Spleen (tissue), 11 donors: ENCODE results near the gene NKD1. TPM values are rescaled to one million over a fixed set of nuclear protein-coding genes. Genes with fewer than 3 reads are reported as not detected.

Source experiments
- DNase-seq: peaks from one replicate; pipeline ENCODE4 v3.0.0-alpha.2; 2020
- H3K27ac ChIP-seq, 8 donors: fragments of 200-600 bp; sonication (generic) in 7 of 8; 1 replicate in 4 of 8; 2 replicates in 4 of 8; pipeline versions ENCODE4 v1.5.0 to v1.8.0; 2016 to 2021; ENCODE audit warnings: inconsistent platforms in 4 of 8, mild to moderate bottlenecking in 4 of 8, moderate library complexity in 1 of 8
- H3K27me3 ChIP-seq, 7 donors: fragments of 200-600 bp; sonication (generic) in 6 of 7; replicated peaks in 1 of 7; 1 replicate in 4 of 7; 2 replicates in 3 of 7; pipeline versions ENCODE4 v1.5.0 to v1.8.0; 2016 to 2021; ENCODE audit warnings: inconsistent platforms in 3 of 7, mild to moderate bottlenecking in 1 of 7
- H3K36me3 ChIP-seq, 6 donors: fragments of 200-600 bp; sonication (generic) in 5 of 6; 1 replicate in 4 of 6; 2 replicates in 2 of 6; pipeline versions ENCODE4 v1.5.0 to v1.8.0; 2016 to 2021; ENCODE audit warnings: inconsistent platforms in 2 of 6
- H3K4me1 ChIP-seq, 6 donors: fragments of 200-600 bp; sonication (generic) in 5 of 6; 1 replicate in 3 of 6; 2 replicates in 3 of 6; pipeline versions ENCODE4 v1.5.0 to v1.8.0; 2016 to 2021; ENCODE audit warnings: inconsistent platforms in 3 of 6
- H3K4me3 ChIP-seq, 8 donors: fragments of 200-600 bp; sonication (generic) in 7 of 8; 1 replicate in 4 of 8; 2 replicates in 4 of 8; pipeline versions ENCODE4 v1.5.0 to v1.8.0; 2016 to 2021; ENCODE audit warnings: inconsistent platforms in 4 of 8, mild to moderate bottlenecking in 4 of 8, moderate library complexity in 2 of 8
- H3K9me3 ChIP-seq, 8 donors: fragments of 200-600 bp; sonication (generic) in 7 of 8; 1 replicate in 4 of 8; 2 replicates in 4 of 8; pipeline versions ENCODE4 v1.5.0 to v1.8.0; 2016 to 2021; ENCODE audit warnings: inconsistent platforms in 4 of 8
- POLR2A ChIP-seq, 3 donors: fragments of 450-650 bp; IDR thresholded peaks; one replicate each; pipeline ENCODE4 v1.5.1; 2017; ENCODE audit warnings: antibody characterized with exemption in 3 of 3, mild to moderate bottlenecking in 1 of 3
- POLR2AphosphoS5 ChIP-seq, 3 donors: sonication (generic); formaldehyde crosslinking; IDR thresholded peaks; one replicate each; pipeline ENCODE4 v1.5.1; 2017; ENCODE audit warnings: antibody characterized with exemption in 3 of 3
- WGBS, 5 donors: extraction: QIAGEN DNeasy Blood & Tissue Kit in 3 of 5; methylation state at CpG; one replicate each; pipeline versions ENCODE4 v1.1.5 to v1.1.7; 2013 to 2018; 5-methylcytosine and 5-hydroxymethylcytosine counted together
- intact Hi-C: fragments of 100-400 bp; cut with DNase I; formaldehyde crosslinking; loops from one replicate; pipeline ENCODE4 v1.15.0; 2023; ENCODE audit warnings: low total_unique reads
- polyA plus RNA-seq, 3 donors: library from polyadenylated mRNA; stranded (reverse); fragments of 200-250 nt; gene quantifications; one replicate each; pipeline ENCODE4 v1.2.1, GENCODE V29; 2013
- total RNA-seq, 7 donors: library from RNA; depleted of rRNA in 3 of 7; stranded (reverse); fragments of >200 nt in 3 of 7; fragmentation: NEBNext Ultra II Directional in 4 of 7; extraction: Animal tissue kit (Norgen Biotek cat#: 25700) in 4 of 7; gene quantifications; one replicate each; pipeline versions ENCODE4 v1.1.0 to v1.2.1, GENCODE V29; 2016 to 2021
- TF ChIP-seq, protein P1 (sequence below), 11 experiments: fragments of 200-600 bp in 7 of 11; fragments of 450-650 bp in 4 of 11; sonication (generic) in 4 of 11; IDR thresholded peaks in 8 of 11; conservative IDR thresholded peaks in 3 of 11; 1 replicate in 7 of 11; 2 replicates in 4 of 11; pipeline versions ENCODE4 v1.4.0 to v1.8.0; 2016 to 2021; ENCODE audit warnings: antibody characterized with exemption in 11 of 11, inconsistent platforms in 4 of 11, mild to moderate bottlenecking in 1 of 11
- donor health status: healthy with polysubstance abuse.
- donor health status: DM: no; HTN: no; CAD: no; lungs with moderate emphysema.
- donor health status: DM: no; HTN: no; CAD: no.
- donor health status: Bipolar disorder and iron deficiency.
- donor health status: healthy.
- donor health status: DM: no; HTN: no; CAD: no.
- donor health status: DM: yes; HTN: yes; CAD: no.

The NKD1 gene
- total and polyA plus RNA-seq, 10 donors = 0.11 to 15.2 (median 3.6) TPM

DNA sequence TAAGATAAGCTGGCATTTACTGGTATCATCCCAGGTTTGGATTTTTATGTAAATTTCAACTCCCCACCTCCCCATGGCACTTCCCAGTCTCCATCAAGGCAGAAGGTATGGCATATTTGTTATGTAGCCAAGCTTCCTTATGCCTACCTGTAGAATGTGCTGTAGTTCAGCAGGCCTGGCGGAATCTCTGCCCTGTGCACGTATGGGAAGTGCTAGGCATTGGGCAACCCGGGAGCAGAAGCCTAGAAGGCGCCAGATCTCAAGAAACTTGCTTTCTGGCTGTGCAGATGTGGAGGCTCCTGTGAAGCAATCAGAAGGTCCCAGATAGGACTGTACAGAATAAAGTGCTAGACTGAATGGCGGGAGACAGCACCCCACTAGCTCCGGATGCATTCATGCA lies 68.2 kb downstream of the NKD1 start:
- Histone ChIP-seq H3K4me3 (no peak overlapping the region), H3K36me3 (no peaks in the 10 kb centered on the region), H3K27ac (no peak overlapping the region), H3K9me3 (no peaks in the 10 kb centered on the region), H3K4me1 (peaks cover 0 to 32% (median 11%) of the 10 kb centered on the region in 6 donors), H3K27me3 (no peaks in the 10 kb centered on the region)
- DNase-seq = no peak
- 63 to 88% (median 81%) methylated on average over 6 of the region's 6 CpGs for WGBS, 5 donors
- TF ChIP-seq, protein P1, sequence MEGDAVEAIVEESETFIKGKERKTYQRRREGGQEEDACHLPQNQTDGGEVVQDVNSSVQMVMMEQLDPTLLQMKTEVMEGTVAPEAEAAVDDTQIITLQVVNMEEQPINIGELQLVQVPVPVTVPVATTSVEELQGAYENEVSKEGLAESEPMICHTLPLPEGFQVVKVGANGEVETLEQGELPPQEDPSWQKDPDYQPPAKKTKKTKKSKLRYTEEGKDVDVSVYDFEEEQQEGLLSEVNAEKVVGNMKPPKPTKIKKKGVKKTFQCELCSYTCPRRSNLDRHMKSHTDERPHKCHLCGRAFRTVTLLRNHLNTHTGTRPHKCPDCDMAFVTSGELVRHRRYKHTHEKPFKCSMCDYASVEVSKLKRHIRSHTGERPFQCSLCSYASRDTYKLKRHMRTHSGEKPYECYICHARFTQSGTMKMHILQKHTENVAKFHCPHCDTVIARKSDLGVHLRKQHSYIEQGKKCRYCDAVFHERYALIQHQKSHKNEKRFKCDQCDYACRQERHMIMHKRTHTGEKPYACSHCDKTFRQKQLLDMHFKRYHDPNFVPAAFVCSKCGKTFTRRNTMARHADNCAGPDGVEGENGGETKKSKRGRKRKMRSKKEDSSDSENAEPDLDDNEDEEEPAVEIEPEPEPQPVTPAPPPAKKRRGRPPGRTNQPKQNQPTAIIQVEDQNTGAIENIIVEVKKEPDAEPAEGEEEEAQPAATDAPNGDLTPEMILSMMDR (IDR thresholded peaks at IDR 0.05 in 8 of 11, conservative IDR thresholded peaks at IDR 0.05 in 3 of 11) = no peak
- TF ChIP-seq POLR2A (IDR thresholded peaks at IDR 0.05) (no peak), POLR2AphosphoS5 (IDR thresholded peaks at IDR 0.05) (no peak)
- intact Hi-C loops = no loop called here

- Histone ChIP-seq H3K36me3 (no peaks in the 10 kb centered on the region), H3K4me3 (no peak overlapping the region), H3K9me3 (no peaks in the 10 kb centered on the region), H3K27ac (no peak overlapping the region), H3K27me3 (no peaks in the 10 kb centered on the region), H3K4me1 (peaks cover 0 to 26% (median 10%) of the 10 kb centered on the region in 6 donors)
- DNase-seq = no peak
- no peak for TF ChIP-seq POLR2A (IDR thresholded peaks at IDR 0.05)
- TF ChIP-seq POLR2AphosphoS5 (IDR thresholded peaks at IDR 0.05) = no peak
- TF ChIP-seq, protein P1 (IDR thresholded peaks at IDR 0.05 in 8 of 11, conservative IDR thresholded peaks at IDR 0.05 in 3 of 11) = no peak
- intact Hi-C loops = no loop called here
- 60 to 74% (median 68%) methylated on average over 10 to 11 of the region's 11 CpGs for WGBS, 5 donors
These were observed 68.9 kb downstream of the NKD1 start for GRCh38 chr16:50616883-50617645.

- Histone ChIP-seq H3K27ac (no peak overlapping the region), H3K9me3 (no peaks in the 10 kb centered on the region), H3K27me3 (no peaks in the 10 kb centered on the region), H3K4me3 (no peak overlapping the region), H3K4me1 (peaks cover 0 to 19% (median 9%) of the 10 kb centered on the region in 6 donors), H3K36me3 (no peaks in the 10 kb centered on the region)
- TF ChIP-seq POLR2A (IDR thresholded peaks at IDR 0.05) (no peak), POLR2AphosphoS5 (IDR thresholded peaks at IDR 0.05) (no peak)
- TF ChIP-seq, protein P1 (IDR thresholded peaks at IDR 0.05 in 8 of 11, conservative IDR thresholded peaks at IDR 0.05 in 3 of 11) = no peak
- intact Hi-C loops = no loop called here
- DNase-seq = no peak
- WGBS, 5 donors = 90 to 100% (median 95%) methylated on average over 2 of the region's 2 CpGs
These were observed 69.5 kb downstream of the NKD1 start for GRCh38 chr16:50617646-50618184.

DNA sequence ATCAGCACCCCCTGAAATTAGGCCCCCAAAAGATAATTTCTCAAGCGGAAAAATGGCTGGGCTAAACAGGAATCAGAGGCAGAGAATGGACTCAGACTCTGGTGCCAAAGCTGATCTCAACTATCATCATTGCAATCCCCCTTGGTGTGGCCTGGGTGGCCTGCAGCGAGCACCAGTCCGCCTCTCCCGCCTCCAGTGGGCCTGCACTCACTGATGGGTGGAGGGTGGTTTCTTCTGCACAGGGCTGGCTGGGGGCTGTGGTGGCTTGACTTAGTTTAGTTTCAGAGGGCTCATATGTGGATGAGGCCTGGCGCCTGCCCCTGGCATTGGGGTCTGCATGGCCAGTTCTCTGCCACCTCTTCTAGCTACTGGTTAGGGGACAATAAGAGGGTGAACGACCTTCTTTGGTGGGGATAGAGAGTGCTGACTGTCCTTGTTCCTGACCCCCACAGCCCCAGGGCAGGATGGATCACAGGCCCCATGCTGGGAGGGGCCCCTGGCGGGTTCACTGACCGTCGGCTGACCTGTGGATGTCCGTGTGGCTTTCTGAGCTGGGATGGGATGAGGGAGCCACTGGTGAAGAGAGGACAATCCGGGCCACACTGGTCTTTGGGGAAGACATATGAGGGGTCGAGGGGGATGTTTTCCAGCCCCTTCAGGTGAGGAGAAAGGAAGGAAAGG lies 70.2 kb downstream of the NKD1 start:
- intact Hi-C loops = no loop called here

More for the DNA sequence above, 70.2 kb downstream of the NKD1 start:
- H3K27ac ChIP-seq = no peak overlapping the region
- H3K9me3 ChIP-seq = no peaks in the 10 kb centered on the region
- H3K4me1 ChIP-seq = peaks cover 0 to 18% (median 6%) of the 10 kb centered on the region in 6 donors
- WGBS, 5 donors = 83 to 93% (median 88%) methylated on average over 11 to 12 of the region's 12 CpGs
- TF ChIP-seq POLR2A (IDR thresholded peaks at IDR 0.05) (no peak), POLR2AphosphoS5 (IDR thresholded peaks at IDR 0.05) (no peak)
- TF ChIP-seq, protein P1 (IDR thresholded peaks at IDR 0.05 in 8 of 11, conservative IDR thresholded peaks at IDR 0.05 in 3 of 11) = no peak
- H3K36me3 ChIP-seq = no peaks in the 10 kb centered on the region
- DNase-seq = no peak
- H3K27me3 ChIP-seq = no peaks in the 10 kb centered on the region
- H3K4me3 ChIP-seq = no peak overlapping the region
